Measurements from ENCODE around the gene MRPL34.

DNA sequence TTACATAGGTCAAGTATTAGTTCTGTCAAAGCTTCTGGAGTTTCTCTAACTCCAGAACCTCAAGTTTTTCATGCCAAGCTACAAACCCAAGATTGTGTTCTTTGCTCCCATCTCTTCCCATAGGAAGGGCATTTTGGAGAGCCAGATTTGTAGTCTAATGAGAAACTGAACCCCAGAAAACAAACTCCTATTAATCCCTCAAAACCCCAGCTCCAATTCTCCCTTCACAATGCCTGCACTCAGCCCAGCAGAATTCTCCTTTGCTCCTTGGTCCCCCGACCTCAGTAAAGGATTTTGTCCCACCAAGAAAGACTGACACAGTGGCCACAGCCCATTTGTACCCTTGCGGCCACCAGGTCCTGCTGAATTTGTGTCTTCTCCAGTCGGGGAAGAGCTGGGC, 49.5 kb upstream of the MRPL34 start:
- TF ChIP-seq, protein P1, sequence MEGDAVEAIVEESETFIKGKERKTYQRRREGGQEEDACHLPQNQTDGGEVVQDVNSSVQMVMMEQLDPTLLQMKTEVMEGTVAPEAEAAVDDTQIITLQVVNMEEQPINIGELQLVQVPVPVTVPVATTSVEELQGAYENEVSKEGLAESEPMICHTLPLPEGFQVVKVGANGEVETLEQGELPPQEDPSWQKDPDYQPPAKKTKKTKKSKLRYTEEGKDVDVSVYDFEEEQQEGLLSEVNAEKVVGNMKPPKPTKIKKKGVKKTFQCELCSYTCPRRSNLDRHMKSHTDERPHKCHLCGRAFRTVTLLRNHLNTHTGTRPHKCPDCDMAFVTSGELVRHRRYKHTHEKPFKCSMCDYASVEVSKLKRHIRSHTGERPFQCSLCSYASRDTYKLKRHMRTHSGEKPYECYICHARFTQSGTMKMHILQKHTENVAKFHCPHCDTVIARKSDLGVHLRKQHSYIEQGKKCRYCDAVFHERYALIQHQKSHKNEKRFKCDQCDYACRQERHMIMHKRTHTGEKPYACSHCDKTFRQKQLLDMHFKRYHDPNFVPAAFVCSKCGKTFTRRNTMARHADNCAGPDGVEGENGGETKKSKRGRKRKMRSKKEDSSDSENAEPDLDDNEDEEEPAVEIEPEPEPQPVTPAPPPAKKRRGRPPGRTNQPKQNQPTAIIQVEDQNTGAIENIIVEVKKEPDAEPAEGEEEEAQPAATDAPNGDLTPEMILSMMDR (conservative IDR thresholded peaks at IDR 0.05 in 1 of 2, IDR thresholded peaks at IDR 0.05 in 1 of 2; ENCODE audit: low read depth in 1 of 2, low read length in 2 of 2), result no peak
- TF ChIP-seq EZH2 (IDR thresholded peaks at IDR 0.05; ENCODE audit: low read length, missing control alignments), result no peak
